ENCODE data around the gene HBA1.
"Not testable (repeated sequence)": the region's sequence is repeated elsewhere in the genome, so short reads cannot be mapped to it uniquely, and the experiment has no call there.

Gene HBA1

DNA sequence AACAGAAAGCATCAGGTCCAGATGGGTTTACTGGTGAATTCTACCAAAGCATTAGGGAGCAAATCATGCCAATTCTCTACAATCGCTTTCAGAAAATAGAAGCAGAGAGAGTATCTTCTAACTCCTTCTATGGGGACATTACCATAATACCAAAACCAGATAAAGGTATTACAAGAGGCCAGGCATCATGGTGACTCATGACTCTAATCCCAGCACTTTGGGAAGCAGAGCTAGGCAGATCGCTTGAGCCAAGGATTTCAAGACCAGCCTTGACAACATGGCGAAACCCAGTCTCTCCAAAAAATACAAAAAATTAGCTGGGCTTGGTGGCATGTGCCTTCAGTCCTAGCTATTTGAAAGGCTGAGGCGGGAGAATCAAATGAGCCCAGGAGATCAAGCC, 26.8 kb downstream of the HBA1 start:
- no peak for DNase-seq (ENCODE audit: low read depth in 2 of 2)

DNA sequence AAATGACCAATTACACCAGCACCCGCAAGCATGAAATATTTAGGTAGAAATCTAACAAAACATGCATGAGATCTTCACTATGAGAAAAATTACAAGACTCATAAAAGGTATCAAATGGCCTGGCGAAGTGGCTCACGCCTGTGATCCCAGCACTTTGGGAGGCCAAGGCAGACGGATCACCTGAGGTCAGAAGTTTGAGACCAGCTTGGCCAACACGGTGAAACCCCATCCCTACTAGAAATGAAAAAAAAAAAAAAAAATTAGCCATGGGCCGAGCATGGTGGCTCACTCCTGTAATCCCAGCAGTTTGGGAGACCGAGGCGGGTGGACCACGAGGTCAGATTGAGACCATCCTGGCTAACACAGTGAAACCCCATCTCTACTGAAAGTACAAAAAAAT, 27.6 kb downstream of the HBA1 start:
- not testable (repeated sequence) for DNase-seq (ENCODE audit: low read depth in 2 of 2)

DNA sequence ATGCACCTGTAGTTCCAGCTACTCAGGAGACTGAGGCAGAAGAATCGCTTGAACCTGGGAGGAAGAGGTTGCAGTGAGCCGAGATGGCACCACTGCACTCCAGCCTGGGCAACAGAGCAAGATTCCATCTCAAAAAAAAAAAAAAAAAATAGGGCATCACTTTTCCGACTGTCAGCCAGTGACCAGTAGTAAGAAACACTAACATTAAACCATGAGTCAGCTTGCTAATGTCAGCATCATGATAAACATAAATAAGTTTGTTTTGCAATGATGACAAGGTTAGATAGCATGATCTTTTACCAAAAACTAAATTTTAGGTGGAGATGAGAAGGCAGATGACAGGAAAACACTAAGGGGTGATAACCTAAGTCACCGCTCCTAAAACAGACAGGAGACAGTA, 32.9 kb downstream of the HBA1 start:
- DNase-seq (ENCODE audit: low read depth in 2 of 2), result not testable (repeated sequence)

DNA sequence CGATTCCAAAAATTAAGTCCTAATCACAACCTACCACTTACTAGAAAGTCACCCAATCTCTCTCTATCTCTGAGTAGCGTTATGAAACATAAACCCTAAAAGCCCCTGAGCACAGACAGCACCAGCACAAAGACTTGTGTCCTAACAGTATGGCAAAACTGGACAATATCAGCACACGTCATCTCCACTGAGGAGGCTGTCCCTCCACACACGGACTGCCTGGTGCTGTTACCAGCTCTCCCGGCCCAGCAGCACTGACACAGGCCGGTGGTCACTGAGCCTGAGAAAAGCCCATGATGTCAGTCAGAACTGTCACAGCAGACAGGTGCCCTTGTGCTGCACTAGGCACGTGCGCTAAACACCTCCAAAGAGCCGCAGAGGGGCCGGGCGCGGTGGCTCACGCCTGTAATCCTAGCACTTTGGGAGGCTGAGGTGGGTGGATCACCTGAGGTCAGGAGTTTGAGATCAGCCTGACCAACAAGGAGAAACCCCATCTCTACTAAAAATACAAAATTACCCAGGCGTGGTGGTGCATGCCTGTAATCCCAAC, 35.2 kb downstream of the HBA1 start:
- DNase-seq (ENCODE audit: low read depth in 2 of 2), result not testable (repeated sequence)

DNA sequence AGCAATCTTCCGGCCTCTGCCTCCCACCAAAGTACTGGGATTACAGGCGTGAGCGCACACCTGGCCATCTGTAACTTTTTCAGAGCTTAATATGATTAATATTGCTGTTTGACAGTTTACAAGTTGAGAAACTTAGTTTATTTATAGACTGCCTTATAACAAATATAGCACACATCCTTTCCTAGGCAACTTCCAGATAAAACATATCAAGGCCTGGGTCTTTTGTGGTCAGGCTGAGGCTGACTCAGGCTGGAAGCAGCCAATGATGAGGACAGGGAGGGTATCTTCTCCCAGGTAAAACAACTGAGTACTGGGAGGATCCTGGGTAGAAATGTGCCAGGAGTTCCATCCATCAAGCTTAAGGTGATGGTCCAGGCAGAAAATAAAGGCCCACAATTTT, 36.5 kb downstream of the HBA1 start:
- DNase-seq (ENCODE audit: low read depth in 2 of 2), result no peak

DNA sequence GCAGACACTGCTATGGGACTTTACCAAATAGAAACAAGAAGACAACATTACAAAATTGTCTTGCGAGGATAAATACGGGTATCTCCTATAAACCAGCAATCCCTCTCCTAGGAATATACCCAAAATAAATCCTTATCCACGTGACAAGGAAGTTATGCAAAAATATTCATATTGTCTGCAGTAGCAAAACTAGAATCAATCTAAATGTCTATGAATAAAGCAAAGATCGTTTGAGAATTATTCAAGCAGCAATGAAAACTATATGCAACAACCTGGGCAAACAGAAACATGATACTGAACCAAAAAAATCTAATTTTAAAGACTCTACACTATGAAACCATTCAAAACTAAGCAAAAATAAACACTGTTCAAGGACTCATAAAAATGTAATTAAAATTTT, 43.5 kb downstream of the HBA1 start:
- no peak for DNase-seq (ENCODE audit: low read depth in 2 of 2)
